Transverse colon (tissue), 4 donors: ENCODE results near the gene ATP11A. TPM values are rescaled to one million over a fixed set of nuclear protein-coding genes. Genes with fewer than 3 reads are reported as not detected.

Source experiments
- DNase-seq: peaks from one replicate; pipeline ENCODE4 v3.0.0-alpha.2; 2019
- H3K27ac ChIP-seq, 4 donors: fragments of 200-600 bp; sonication (generic); 2 replicates each; pipeline ENCODE4 v1.5.1; 2016 to 2018; ENCODE audit warnings: inconsistent platforms in 4 of 4
- H3K27me3 ChIP-seq: fragments of 200-600 bp; sonication (generic); 2 replicates; pipeline ENCODE4 v1.5.1; 2017; ENCODE audit warnings: inconsistent platforms
- H3K36me3 ChIP-seq, 4 donors: fragments of 200-600 bp; sonication (generic); 2 replicates each; pipeline ENCODE4 v1.5.1; 2017 to 2019; ENCODE audit warnings: inconsistent platforms in 4 of 4
- H3K4me1 ChIP-seq, 4 donors: fragments of 200-600 bp; sonication (generic); 2 replicates each; pipeline ENCODE4 v1.5.1; 2017 to 2020; ENCODE audit warnings: inconsistent platforms in 4 of 4
- H3K4me3 ChIP-seq, 4 donors: fragments of 200-600 bp; sonication (generic); 1 replicate in 1 of 4; 2 replicates in 3 of 4; pipeline versions ENCODE4 v1.5.1 to v1.6.1; 2017 to 2019; ENCODE audit warnings: inconsistent platforms in 4 of 4
- H3K9me3 ChIP-seq, 2 donors: fragments of 200-600 bp; sonication (generic); 2 replicates each; pipeline ENCODE4 v1.5.1; 2017 to 2019; ENCODE audit warnings: inconsistent platforms in 2 of 2
- CTCF ChIP-seq, 5 experiments: fragments of 200-600 bp in 3 of 5; fragments of 450-650 bp in 2 of 5; sonication (generic) in 3 of 5; IDR thresholded peaks; 1 replicate in 2 of 5; 2 replicates in 3 of 5; pipeline ENCODE4 v1.5.1; 2016 to 2017; ENCODE audit warnings: antibody characterized with exemption in 5 of 5, inconsistent platforms in 3 of 5, mild to moderate bottlenecking in 2 of 5, moderate library complexity in 1 of 5
- EP300 ChIP-seq: sonication (generic); formaldehyde crosslinking; IDR thresholded peaks from one replicate; pipeline ENCODE4 v1.6.1; 2017; ENCODE audit warnings: antibody characterized with exemption, low read depth
- POLR2A ChIP-seq: fragments of 450-650 bp; IDR thresholded peaks from one replicate; pipeline ENCODE4 v1.6.1; 2016; ENCODE audit warnings: antibody characterized with exemption, mild to moderate bottlenecking, moderate library complexity
- POLR2AphosphoS5 ChIP-seq, 3 donors: sonication (generic); formaldehyde crosslinking; IDR thresholded peaks; one replicate each; pipeline ENCODE4 v1.6.1; 2016; ENCODE audit warnings: antibody characterized with exemption in 3 of 3
- WGBS, 2 donors: methylation state at CpG; one replicate each; pipeline ENCODE4 v1.1.5; 2018; ENCODE audit warnings: low coverage in 1 of 2; 5-methylcytosine and 5-hydroxymethylcytosine counted together
- in situ Hi-C, 4 donors: fragments of 200-750 bp; cut with MboI; loops; one replicate each; pipeline versions ENCODE4 v1.15.0 to v1.15.1; 2017; ENCODE audit warnings: low sequenced_read_pairs in 3 of 4, low pct_ligation_motif_present in 1 of 4, low pct_unique_long_range_greater_than_20kb in 1 of 4
- intact Hi-C: fragments of 100-400 bp; cut with DNase I; formaldehyde crosslinking; loops from one replicate; pipeline ENCODE4 v1.15.1; 2023; ENCODE audit warnings: low total_unique reads
- total RNA-seq, 4 donors: library from RNA; depleted of rRNA; stranded (reverse); fragments of >200 nt; gene quantifications; one replicate each; pipeline ENCODE4 v1.1.0, GENCODE V29; 2016

ATP11A gene
- total RNA-seq, 4 donors from 2014 or later: 10.2 to 17.5 (median 13.3) TPM

- Histone ChIP-seq H3K27me3 (no peaks in the 10 kb centered on the region), H3K27ac (no peak overlapping the region), H3K4me3 (no peak overlapping the region), H3K36me3 (no peaks in the 10 kb centered on the region), H3K4me1 (no peaks in the 10 kb centered on the region), H3K9me3 (no peaks in the 10 kb centered on the region)
- in situ Hi-C loops (no loop called here), intact Hi-C loops (no loop called here)
- TF ChIP-seq EP300 (no peak), CTCF (IDR thresholded peaks at IDR 0.05) (no peak), POLR2AphosphoS5 (IDR thresholded peaks at IDR 0.05) (no peak), POLR2A (no peak)
- DNase-seq: no peak
- WGBS, 2 donors: 85% methylated on average over 12 of the region's 12 CpGs; no CpG with 5 or more reads in 1 of the 2 donors
These were observed 53.8 kb downstream of the ATP11A start for GRCh38 chr13:112743451-112744167.

GRCh38 chr13:112744168-112745021, 54.6 kb downstream of the ATP11A start:
- Histone ChIP-seq H3K9me3 (no peaks in the 10 kb centered on the region), H3K4me3 (no peak overlapping the region), H3K36me3 (no peaks in the 10 kb centered on the region), H3K4me1 (no peaks in the 10 kb centered on the region), H3K27me3 (no peaks in the 10 kb centered on the region), H3K27ac (no peak overlapping the region)
- DNase-seq: no peak
- intact Hi-C loops: no loop called here
- 68 to 77% methylated on average over 4 to 22 of the region's 22 CpGs for WGBS, 2 donors
- no peak for TF ChIP-seq POLR2AphosphoS5 (IDR thresholded peaks at IDR 0.05)
- TF ChIP-seq POLR2A: no peak
- no peak for TF ChIP-seq EP300
- TF ChIP-seq CTCF (IDR thresholded peaks at IDR 0.05): no peak
- in situ Hi-C loops: no loop called here

- Histone ChIP-seq H3K36me3 (no peaks in the 10 kb centered on the region), H3K27ac (no peak overlapping the region), H3K4me3 (no peak overlapping the region), H3K4me1 (no peaks in the 10 kb centered on the region), H3K27me3 (no peaks in the 10 kb centered on the region), H3K9me3 (no peaks in the 10 kb centered on the region)
- intact Hi-C loops: no loop called here
- 95% methylated on average over 12 to 29 of the region's 29 CpGs for WGBS, 2 donors
- TF ChIP-seq POLR2A (no peak), POLR2AphosphoS5 (IDR thresholded peaks at IDR 0.05) (no peak), EP300 (no peak), CTCF (IDR thresholded peaks at IDR 0.05) (no peak)
- no peak for DNase-seq
- in situ Hi-C loops: no loop called here
These were observed 56.2 kb downstream of the ATP11A start for GRCh38 chr13:112746044-112746443.

- in situ Hi-C loops (no loop called here), intact Hi-C loops (no loop called here)
- Histone ChIP-seq H3K4me1 (no peaks in the 10 kb centered on the region), H3K9me3 (no peaks in the 10 kb centered on the region), H3K27me3 (no peaks in the 10 kb centered on the region), H3K36me3 (no peaks in the 10 kb centered on the region), H3K4me3 (no peak overlapping the region), H3K27ac (no peak overlapping the region)
- TF ChIP-seq POLR2A: no peak
- no peak for TF ChIP-seq EP300
- TF ChIP-seq POLR2AphosphoS5 (IDR thresholded peaks at IDR 0.05): no peak
- TF ChIP-seq CTCF (IDR thresholded peaks at IDR 0.05): no peak
- no peak for DNase-seq
- WGBS, 2 donors: 45 to 92% methylated on average over 7 to 9 of the region's 9 CpGs
These were observed 57.4 kb downstream of the ATP11A start for GRCh38 chr13:112747256-112747655.
